Fibroblast of skin of left quadriceps (primary cell): ENCODE measurements around the gene QPRT.
"Not testable (repeated sequence)": the region's sequence is repeated elsewhere in the genome, so short reads cannot be mapped to it uniquely, and the experiment has no call there.

Experiments
- DNase-seq, 2 experiments: peaks; one replicate each; pipeline ENCODE4 v3.0.0-alpha.2; 2013; ENCODE audit warnings: low read depth in 2 of 2

The QPRT gene

GRCh38 chr16:29662729-29663015 lies 16.3 kb upstream of the QPRT start:
- DNase-seq = no peak

GRCh38 chr16:29663016-29663806 lies 15.8 kb upstream of the QPRT start, which contains the start of gene SPN:
Gene SPN, plus strand, starts transcription at chr16:29663247. Its CDS starts 482 bp downstream, at chr16:29663729.
- DNase-seq = no peak

- DNase-seq = no peak
Observed at GRCh38 chr16:29663807-29664090, 15.2 kb upstream of the QPRT start.

GRCh38 chr16:29664091-29664921 lies 14.7 kb upstream of the QPRT start:
- no peak for DNase-seq

- DNase-seq = no peak
Observed at GRCh38 chr16:29665294-29666077, 13.5 kb upstream of the QPRT start.

GRCh38 chr16:29667322-29667610 lies 11.7 kb upstream of the QPRT start:
- DNase-seq = not testable (repeated sequence)

- no peak for DNase-seq
Observed at GRCh38 chr16:29667755-29668154, 11.2 kb upstream of the QPRT start.

GRCh38 chr16:29668267-29668666 lies 10.7 kb upstream of the QPRT start:
- DNase-seq = no peak

GRCh38 chr16:29673501-29673900 lies 5.5 kb upstream of the QPRT start:
- DNase-seq = no peak

- no peak for DNase-seq
Observed at GRCh38 chr16:29674188-29674587, 4.8 kb upstream of the QPRT start.

GRCh38 chr16:29675811-29676643 lies 3.0 kb upstream of the QPRT start:
- DNase-seq = no peak

- DNase-seq = no peak
Observed at GRCh38 chr16:29676989-29677785, 1.8 kb upstream of the QPRT start.

GRCh38 chr16:29680180-29680598 lies 1.2 kb downstream of the QPRT start:
- no peak for DNase-seq

- DNase-seq = no peak
Observed at GRCh38 chr16:29683543-29684090, 4.6 kb downstream of the QPRT start.

GRCh38 chr16:29684679-29685078 lies 5.7 kb downstream of the QPRT start:
- no peak for DNase-seq

GRCh38 chr16:29686740-29687332 lies 7.9 kb downstream of the QPRT start:
- no peak for DNase-seq

- no peak for DNase-seq
Observed at GRCh38 chr16:29687755-29688154, 8.8 kb downstream of the QPRT start.

GRCh38 chr16:29688172-29688571 lies 9.2 kb downstream of the QPRT start:
- no peak for DNase-seq

GRCh38 chr16:29689490-29690351 lies 10.7 kb downstream of the QPRT start:
- DNase-seq = not testable (repeated sequence)
